Activated gamma-delta T cell treated with anti-CD3 and anti-CD28 coated beads, Interleukin-2, amount 50 U/mL, for 16 hours (primary cell): Measurements from ENCODE around the gene GRK2.

ENCODE experiments used
- DNase-seq: peaks from one replicate; pipeline ENCODE4 v3.0.0-alpha.2; 2020; ENCODE audit warnings: low read depth

Gene GRK2

GRCh38 chr11:67301313-67301921 is 35.1 kb downstream of the GRK2 start:
- DNase-seq, result no peak

- DNase-seq, result no peak
Measured at GRCh38 chr11:67301951-67302516, 35.8 kb downstream of the GRK2 start.

GRCh38 chr11:67302571-67303131 is 36.4 kb downstream of the GRK2 start:
- no peak for DNase-seq

GRCh38 chr11:67303132-67303834 is 37.0 kb downstream of the GRK2 start, which contains the start of gene SSH3:
Gene SSH3 (plus strand): TSS chr11:67303530. CDS start chr11:67303626, 96 bp downstream.
- no peak for DNase-seq

GRCh38 chr11:67303835-67304411 is 37.6 kb downstream of the GRK2 start:
- no peak for DNase-seq

- DNase-seq, result no peak
Measured at GRCh38 chr11:67304511-67305113, 38.3 kb downstream of the GRK2 start.

- no peak for DNase-seq
Measured at GRCh38 chr11:67306769-67307544, 40.7 kb downstream of the GRK2 start.

- no peak for DNase-seq
Measured at GRCh38 chr11:67307545-67308001, 41.3 kb downstream of the GRK2 start.

- DNase-seq, result no peak
Measured at GRCh38 chr11:67308031-67308866, 42.0 kb downstream of the GRK2 start.

GRCh38 chr11:67309166-67309565 is 42.9 kb downstream of the GRK2 start:
- no peak for DNase-seq

- no peak for DNase-seq
Measured at GRCh38 chr11:67309661-67310061, 43.4 kb downstream of the GRK2 start.

GRCh38 chr11:67310246-67311050 is 44.2 kb downstream of the GRK2 start:
- no peak for DNase-seq

- DNase-seq, result no peak
Measured at GRCh38 chr11:67311051-67311555, 44.8 kb downstream of the GRK2 start.

GRCh38 chr11:67311556-67312082 is 45.3 kb downstream of the GRK2 start:
- no peak for DNase-seq

- no peak for DNase-seq
Measured at GRCh38 chr11:67312187-67313021, 46.1 kb downstream of the GRK2 start.

- no peak for DNase-seq
Measured at GRCh38 chr11:67313125-67313890, 47.0 kb downstream of the GRK2 start.

- DNase-seq, result no peak
Measured at GRCh38 chr11:67314218-67314617, 47.9 kb downstream of the GRK2 start.
